Tibial nerve (tissue), 4 donors: ENCODE results near the gene KIAA0319L. TPM values are rescaled to one million over a fixed set of nuclear protein-coding genes. Genes with fewer than 3 reads are reported as not detected.
A peak's percentile ranks its signal among the peaks of the same experiment; 100 is the strongest.

Experiments used
- DNase-seq, 2 donors: peaks; one replicate each; pipeline ENCODE4 v3.0.0-alpha.2; 2019; ENCODE audit warnings: low spot score in 2 of 2
- H3K27ac ChIP-seq, 4 donors: fragments of 200-600 bp; sonication (generic) in 3 of 4; one replicate each; pipeline ENCODE4 v1.5.1; 2017 to 2019; ENCODE audit warnings: mild to moderate bottlenecking in 1 of 4
- H3K27me3 ChIP-seq, 2 donors: fragments of 200-600 bp; sonication (generic) in 1 of 2; one replicate each; pipeline versions ENCODE4 v1.5.1 to v1.6.0; 2017 to 2019
- H3K36me3 ChIP-seq, 3 donors: fragments of 200-600 bp; sonication (generic); one replicate each; pipeline ENCODE4 v1.5.1; 2018 to 2019
- H3K4me1 ChIP-seq, 4 donors: fragments of 200-600 bp; sonication (generic) in 3 of 4; one replicate each; pipeline ENCODE4 v1.5.1; 2017 to 2019
- H3K4me3 ChIP-seq, 4 donors: fragments of 200-600 bp; sonication (generic) in 3 of 4; one replicate each; pipeline ENCODE4 v1.5.1; 2017 to 2019; ENCODE audit warnings: mild to moderate bottlenecking in 1 of 4, moderate library complexity in 1 of 4
- H3K9me3 ChIP-seq, 4 donors: fragments of 200-600 bp; sonication (generic) in 3 of 4; one replicate each; pipeline ENCODE4 v1.5.1; 2017 to 2019
- EP300 ChIP-seq, 2 donors: sonication (generic); formaldehyde crosslinking; IDR thresholded peaks; one replicate each; pipeline ENCODE4 v1.6.1; 2017; ENCODE audit warnings: antibody characterized with exemption in 2 of 2, mild to moderate bottlenecking in 1 of 2
- POLR2A ChIP-seq, 2 donors: fragments of 450-650 bp; IDR thresholded peaks; one replicate each; pipeline ENCODE4 v1.6.1; 2017; ENCODE audit warnings: antibody characterized with exemption in 2 of 2, mild to moderate bottlenecking in 2 of 2, moderate library complexity in 2 of 2
- WGBS, 2 donors: methylation state at CpG; one replicate each; pipeline ENCODE4 v1.1.5; 2018; 5-methylcytosine and 5-hydroxymethylcytosine counted together
- total RNA-seq, 4 donors: library from RNA; depleted of rRNA; stranded (reverse); fragments of >200 nt; gene quantifications; one replicate each; pipeline ENCODE4 v1.1.0, GENCODE V29; 2016
- TF ChIP-seq, protein P1 (sequence below), 5 experiments: fragments of 200-600 bp in 3 of 5; fragments of 450-650 bp in 2 of 5; sonication (generic) in 3 of 5; IDR thresholded peaks; one replicate each; pipeline ENCODE4 v1.5.1; 2016 to 2019; ENCODE audit warnings: antibody characterized with exemption in 5 of 5, mild to moderate bottlenecking in 3 of 5, moderate library complexity in 2 of 5

The KIAA0319L gene
- total RNA-seq, 4 donors from 2014 or later = 57.0 to 115 (median 70.7) TPM

DNA sequence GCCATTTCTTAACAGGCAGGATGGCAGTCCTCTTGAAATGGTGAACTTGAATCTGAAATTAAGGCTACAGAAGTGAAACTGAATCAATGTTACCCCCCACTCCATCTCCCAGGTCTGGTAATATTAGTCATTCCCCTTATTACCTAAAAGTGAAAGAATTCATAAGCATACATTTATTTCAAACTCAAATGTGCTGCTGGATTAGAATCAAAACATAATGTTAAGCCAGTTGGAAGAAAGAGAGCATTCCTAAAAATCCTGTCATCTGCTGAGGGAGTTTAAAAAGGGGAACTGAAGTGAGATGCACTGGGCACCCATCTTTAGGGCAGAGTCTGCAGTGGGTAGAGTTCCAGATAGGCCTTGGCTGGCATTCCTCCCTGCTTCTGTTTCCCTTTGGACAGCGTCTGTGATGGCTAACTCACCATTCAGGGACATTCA lies 17.4 kb downstream of the KIAA0319L start:
- 15 to 19% methylated on average over 1 of the region's 1 CpG for WGBS, 2 donors
- Histone ChIP-seq H3K4me3 (no peak overlapping the region), H3K4me1 (peaks cover 0 to 85% (median 48%) of the 10 kb centered on the region in 4 donors), H3K27me3 (no peaks in the 10 kb centered on the region), H3K36me3 (no peaks in the 10 kb centered on the region), H3K27ac (peak overlapping the region in 2 of 4 donors; percentile 67 to 83), H3K9me3 (no peaks in the 10 kb centered on the region)
- no peak for DNase-seq
- TF ChIP-seq, protein P1, sequence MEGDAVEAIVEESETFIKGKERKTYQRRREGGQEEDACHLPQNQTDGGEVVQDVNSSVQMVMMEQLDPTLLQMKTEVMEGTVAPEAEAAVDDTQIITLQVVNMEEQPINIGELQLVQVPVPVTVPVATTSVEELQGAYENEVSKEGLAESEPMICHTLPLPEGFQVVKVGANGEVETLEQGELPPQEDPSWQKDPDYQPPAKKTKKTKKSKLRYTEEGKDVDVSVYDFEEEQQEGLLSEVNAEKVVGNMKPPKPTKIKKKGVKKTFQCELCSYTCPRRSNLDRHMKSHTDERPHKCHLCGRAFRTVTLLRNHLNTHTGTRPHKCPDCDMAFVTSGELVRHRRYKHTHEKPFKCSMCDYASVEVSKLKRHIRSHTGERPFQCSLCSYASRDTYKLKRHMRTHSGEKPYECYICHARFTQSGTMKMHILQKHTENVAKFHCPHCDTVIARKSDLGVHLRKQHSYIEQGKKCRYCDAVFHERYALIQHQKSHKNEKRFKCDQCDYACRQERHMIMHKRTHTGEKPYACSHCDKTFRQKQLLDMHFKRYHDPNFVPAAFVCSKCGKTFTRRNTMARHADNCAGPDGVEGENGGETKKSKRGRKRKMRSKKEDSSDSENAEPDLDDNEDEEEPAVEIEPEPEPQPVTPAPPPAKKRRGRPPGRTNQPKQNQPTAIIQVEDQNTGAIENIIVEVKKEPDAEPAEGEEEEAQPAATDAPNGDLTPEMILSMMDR (IDR thresholded peaks at IDR 0.05) = no peak
- no peak for TF ChIP-seq EP300 (IDR thresholded peaks at IDR 0.05)
- TF ChIP-seq POLR2A (IDR thresholded peaks at IDR 0.05) = no peak

DNA sequence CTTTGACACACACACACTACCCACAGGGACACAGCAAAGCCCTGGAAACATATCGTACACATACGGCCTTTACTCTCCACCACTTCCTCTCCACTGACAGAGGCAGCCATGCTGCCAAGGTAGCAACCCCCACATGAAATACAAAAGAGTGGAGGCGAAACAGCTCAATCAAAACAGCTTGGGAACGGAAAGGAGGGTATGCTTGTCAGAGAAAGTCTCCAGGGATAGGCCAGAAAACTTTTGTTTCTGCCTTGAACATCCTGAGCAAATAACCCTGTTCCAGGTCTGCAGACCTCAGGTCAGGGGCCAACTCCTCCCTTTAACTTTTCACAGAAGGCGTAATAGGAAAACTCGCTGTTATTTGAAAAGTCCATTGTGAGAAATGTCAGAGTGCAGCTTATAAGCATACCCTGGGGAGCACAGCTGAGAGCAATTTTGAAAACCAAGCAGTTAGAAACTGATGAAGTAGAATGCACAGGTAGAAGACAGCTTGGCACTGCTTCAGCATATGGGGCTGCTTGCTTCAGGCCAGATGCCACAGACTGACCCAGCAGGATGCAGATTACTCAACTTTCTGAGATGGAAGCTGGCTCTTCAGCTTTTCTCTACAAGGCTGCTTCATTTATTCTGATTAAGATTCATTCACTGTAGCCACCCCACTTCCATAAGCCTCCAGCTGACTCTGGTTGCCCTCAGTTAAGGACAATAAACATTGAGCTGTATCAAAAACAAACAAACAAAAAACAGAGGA lies 18.0 kb downstream of the KIAA0319L start:
- WGBS, 2 donors = 39 to 56% methylated on average over 6 of the region's 6 CpGs
- Histone ChIP-seq H3K27me3 (no peaks in the 10 kb centered on the region), H3K4me3 (no peak overlapping the region), H3K4me1 (peaks cover 0 to 84% (median 46%) of the 10 kb centered on the region in 4 donors), H3K27ac (peak overlapping the region in 3 of 4 donors; percentile 44 to 83 (median 67)), H3K9me3 (no peaks in the 10 kb centered on the region), H3K36me3 (no peaks in the 10 kb centered on the region)
- DNase-seq = no peak
- TF ChIP-seq POLR2A (IDR thresholded peaks at IDR 0.05) (no peak), EP300 (IDR thresholded peaks at IDR 0.05) (no peak)
- TF ChIP-seq, protein P1 (IDR thresholded peaks at IDR 0.05) = no peak

DNA sequence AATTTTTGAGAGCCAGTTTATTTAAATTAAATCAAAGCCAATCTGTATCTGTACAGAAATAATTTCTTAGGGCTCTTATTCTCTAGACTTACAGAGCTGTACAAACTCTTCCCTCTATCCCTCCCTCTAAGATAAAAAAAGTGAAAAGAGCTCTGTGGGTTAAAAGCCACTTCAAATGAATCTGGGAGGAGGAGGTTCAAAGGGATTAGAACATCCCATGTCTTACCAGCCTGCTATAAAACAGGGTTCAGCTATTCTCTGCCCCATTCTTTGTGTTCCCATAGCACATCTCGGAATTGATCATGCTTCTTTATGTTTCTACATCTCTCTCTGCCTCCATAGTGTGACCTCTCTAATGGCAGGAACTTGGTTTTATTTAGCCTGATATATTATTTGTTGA lies 19.4 kb downstream of the KIAA0319L start:
- 69 to 81% methylated on average over 1 of the region's 1 CpG for WGBS, 2 donors
- H3K36me3 ChIP-seq = no peaks in the 10 kb centered on the region
- no peak for DNase-seq
- H3K27me3 ChIP-seq = no peaks in the 10 kb centered on the region
- no peaks in the 10 kb centered on the region for H3K9me3 ChIP-seq
- no peak for TF ChIP-seq EP300 (IDR thresholded peaks at IDR 0.05)
- no peak for TF ChIP-seq POLR2A (IDR thresholded peaks at IDR 0.05)
- TF ChIP-seq, protein P1 (IDR thresholded peaks at IDR 0.05) = no peak
- H3K4me3 ChIP-seq = no peak overlapping the region
- peak overlapping the region in 2 of 4 donors; percentile 50 to 83 for H3K27ac ChIP-seq
- H3K4me1 ChIP-seq = peaks cover 0 to 86% (median 44%) of the 10 kb centered on the region in 4 donors

DNA sequence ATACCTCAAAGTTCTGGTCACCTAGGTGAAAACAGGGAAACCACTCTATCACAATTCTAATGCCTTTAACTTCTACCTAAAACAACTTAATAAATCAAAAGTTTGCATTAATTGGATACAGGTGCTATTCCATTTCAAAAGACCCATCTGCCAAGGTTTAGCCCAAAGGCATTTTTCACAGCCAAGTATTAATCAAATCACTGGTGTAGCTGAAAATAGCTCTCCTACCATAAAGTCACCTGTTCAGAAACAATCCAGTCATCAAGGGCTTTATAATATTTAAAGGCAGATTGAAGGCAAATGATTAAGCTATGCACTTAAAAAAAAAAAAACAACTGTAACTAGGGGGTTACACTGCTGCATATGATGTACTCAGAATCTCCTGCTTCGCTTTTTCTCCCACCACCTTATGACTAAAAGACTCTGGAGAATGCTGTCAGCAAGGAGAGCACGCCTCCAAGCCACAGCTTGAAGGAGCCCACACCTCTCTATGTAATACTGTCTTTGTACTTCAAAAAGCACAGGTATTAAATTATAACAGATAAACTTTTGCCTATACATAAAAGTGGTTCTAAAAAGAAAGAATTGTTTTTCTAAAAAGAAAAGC lies 20.5 kb downstream of the KIAA0319L start:
- 74 to 78% methylated on average over 2 of the region's 2 CpGs for WGBS, 2 donors
- DNase-seq = no peak
- H3K9me3 ChIP-seq = no peaks in the 10 kb centered on the region
- peak overlapping the region in 1 of 4 donors; percentile 83 for H3K27ac ChIP-seq
- no peak overlapping the region for H3K4me3 ChIP-seq
- no peaks in the 10 kb centered on the region for H3K27me3 ChIP-seq
- H3K36me3 ChIP-seq = no peaks in the 10 kb centered on the region
- peaks cover 0 to 80% (median 41%) of the 10 kb centered on the region in 4 donors for H3K4me1 ChIP-seq
- TF ChIP-seq EP300 (IDR thresholded peaks at IDR 0.05) (no peak), POLR2A (IDR thresholded peaks at IDR 0.05) (no peak)
- TF ChIP-seq, protein P1 (IDR thresholded peaks at IDR 0.05) = no peak

DNA sequence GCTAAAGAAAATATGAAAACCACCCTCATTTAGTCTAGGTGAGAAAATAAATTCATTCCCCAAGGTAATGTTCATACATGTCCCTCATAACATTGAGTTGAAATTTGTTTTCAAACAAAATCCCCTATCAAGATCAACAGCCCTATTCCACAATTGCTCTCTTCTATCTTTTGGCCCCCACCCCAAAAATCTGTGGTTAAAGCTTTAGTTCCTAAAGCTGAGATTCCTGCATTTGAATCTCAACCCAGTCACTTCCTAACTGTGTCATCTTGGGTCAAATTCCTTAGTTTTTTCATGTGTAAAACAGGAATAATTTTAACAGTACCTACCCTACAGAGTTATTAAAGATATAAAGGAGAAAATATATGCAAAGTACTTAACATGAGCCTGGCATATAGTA lies 22.0 kb downstream of the KIAA0319L start:
- Histone ChIP-seq H3K4me3 (no peak overlapping the region), H3K27ac (no peak overlapping the region), H3K36me3 (peaks cover 0 to 11% (median 0%) of the 10 kb centered on the region in 3 donors), H3K27me3 (no peaks in the 10 kb centered on the region), H3K4me1 (peaks cover 0 to 65% (median 32%) of the 10 kb centered on the region in 4 donors), H3K9me3 (no peaks in the 10 kb centered on the region)
- TF ChIP-seq, protein P1 (IDR thresholded peaks at IDR 0.05) = no peak
- TF ChIP-seq POLR2A (IDR thresholded peaks at IDR 0.05) = no peak
- TF ChIP-seq EP300 (IDR thresholded peaks at IDR 0.05) = no peak
- DNase-seq = no peak
